HG03066 (cell line): Measurements from ENCODE around the gene CARS1.

Experiments
- ATAC-seq: cut with Tn5 transposase; IDR thresholded peaks from one replicate; pipeline ENCODE4 v1.9.1; 2021; ENCODE audit warnings: low read depth; ENCODE audit not compliant: unreplicated experiment

CARS1 gene

DNA sequence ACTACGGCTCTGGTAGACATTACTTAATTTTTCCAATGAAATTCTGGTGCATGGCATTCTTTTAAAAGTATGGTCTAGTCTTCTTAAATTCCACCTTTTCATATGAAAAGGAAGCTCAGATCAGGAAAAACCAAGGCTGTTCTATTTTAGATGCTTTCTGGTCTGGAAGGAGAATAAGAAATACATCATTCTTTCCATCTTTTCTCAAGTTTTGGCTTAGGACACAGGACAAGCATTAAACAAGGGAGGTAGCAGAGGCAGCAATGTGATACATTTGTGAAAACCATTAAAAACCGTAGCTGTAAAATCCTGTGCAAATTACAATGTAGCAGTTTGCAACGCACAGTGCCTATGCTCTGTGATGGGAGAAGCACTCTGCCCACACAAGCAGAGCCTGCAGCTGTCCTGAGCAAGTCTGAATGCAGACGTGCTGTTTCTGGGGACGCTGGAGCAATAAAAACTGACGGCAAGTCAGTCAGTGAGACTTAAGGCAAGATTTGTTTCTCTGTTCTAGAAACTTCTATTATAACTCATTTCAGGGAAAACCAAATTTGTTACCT, 88.8 kb downstream of the CARS1 start:
- ATAC-seq = no peak

DNA sequence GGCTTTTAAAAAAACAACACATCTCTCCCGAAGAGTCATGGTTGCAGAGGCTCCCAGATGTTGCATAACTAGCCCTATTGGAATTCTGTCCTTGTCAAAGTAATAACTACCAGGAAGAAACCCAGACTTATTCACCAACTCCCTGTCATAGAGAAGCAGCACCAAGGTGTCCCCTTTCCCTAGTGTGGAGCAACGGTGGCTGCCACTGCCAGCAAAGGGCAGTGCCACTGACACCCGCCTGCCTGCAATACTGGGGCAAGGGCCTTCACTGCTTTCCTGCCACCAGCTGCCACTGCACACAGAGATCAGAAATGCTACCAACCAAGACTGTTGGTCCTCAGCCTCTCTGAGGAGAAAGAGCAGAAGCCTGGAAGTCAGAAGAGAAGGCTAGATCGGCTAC, 92.4 kb downstream of the CARS1 start:
- no peak for ATAC-seq

DNA sequence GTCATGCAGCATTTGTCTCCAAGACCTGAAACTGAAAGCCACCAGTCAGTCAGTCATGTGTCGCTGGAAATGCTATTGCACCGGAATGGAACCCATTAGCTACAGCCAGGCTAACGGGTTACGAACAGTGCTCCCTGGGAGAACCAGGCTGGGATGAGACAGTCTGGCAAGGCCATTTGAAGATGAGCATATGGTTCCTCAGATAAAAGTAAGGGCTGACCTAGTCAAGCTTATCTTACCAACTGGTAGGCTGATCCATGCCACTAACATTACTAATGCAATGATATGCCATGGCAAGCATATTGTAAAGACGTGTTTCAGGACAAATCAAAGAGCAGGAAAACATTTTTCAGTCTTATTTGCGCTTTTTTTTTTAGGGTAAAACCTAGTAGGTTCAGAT, 93.5 kb downstream of the CARS1 start:
- no peak for ATAC-seq

- no peak for ATAC-seq
These were observed 94.0 kb downstream of the CARS1 start for GRCh38 chr11:2963112-2963754.

DNA sequence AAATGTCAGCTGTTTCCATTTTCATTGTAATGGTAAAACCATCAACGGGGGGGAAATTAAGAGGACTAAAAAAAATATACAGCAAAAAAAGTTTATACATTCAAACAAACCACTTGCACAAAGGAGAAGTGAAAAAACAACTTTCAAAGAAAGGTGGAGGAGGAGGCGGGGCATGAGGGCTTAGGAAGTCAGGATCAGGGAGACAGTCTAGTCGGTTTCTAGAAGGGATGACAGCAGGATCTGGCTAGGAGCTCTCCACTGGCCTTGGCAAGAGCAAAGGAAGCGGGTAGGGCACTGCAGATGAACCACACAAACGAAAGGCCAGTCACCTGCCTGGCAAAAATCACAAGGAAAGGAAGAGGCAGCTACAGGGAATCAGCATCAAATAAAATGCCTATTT, 96.1 kb downstream of the CARS1 start:
- no peak for ATAC-seq

GRCh38 chr11:2960139-2960538, 97.1 kb downstream of the CARS1 start:
- ATAC-seq = no peak

DNA sequence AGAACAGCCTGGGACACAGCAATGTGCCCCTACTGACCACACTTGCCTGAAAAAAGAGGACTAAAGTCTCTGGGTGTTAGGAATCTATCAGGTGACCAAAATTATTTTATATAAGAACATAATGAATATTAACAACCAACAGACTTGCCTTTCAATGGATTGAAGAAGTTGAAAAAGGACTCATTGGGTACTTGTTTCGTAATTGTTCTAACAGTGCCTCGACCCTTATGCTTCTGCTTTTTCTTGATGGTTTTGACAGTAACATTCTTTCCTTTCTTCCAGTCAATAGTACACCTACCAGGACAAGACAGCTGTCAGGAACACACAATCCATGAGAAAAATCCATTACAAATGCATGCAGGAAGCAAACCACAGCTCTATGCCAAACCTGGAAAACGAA, 99.0 kb downstream of the CARS1 start:
- no peak for ATAC-seq

DNA sequence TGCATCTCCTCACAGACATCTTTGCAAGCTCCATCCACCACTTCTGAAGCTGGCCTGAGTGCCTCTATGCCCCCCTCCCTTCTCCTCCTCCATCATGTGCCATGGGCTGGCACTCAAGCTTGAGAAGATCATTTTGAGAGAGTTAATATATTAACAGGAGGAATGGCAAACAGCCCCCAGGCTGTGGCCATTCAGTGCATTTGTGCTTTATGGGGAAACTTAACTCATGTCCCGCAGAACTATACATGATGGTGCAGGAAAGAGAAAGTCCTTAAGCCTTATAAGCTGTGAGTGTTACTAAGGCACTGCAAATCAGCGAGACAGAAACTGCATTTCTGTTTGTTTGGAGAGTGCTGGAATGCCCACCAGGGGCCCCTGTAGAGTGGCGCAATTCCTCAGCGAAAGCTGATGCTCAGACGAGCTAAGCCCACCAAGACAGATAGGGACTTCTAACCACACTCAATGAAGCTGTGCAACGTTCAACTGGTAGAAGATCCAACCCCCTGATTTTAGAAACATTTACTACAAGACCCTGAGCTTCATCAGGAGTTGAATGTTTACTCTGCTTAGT, 101.2 kb downstream of the CARS1 start:
- no peak for ATAC-seq

GRCh38 chr11:2954263-2954662, 103.0 kb downstream of the CARS1 start:
- no peak for ATAC-seq

GRCh38 chr11:2952290-2952689, 104.9 kb downstream of the CARS1 start:
- no peak for ATAC-seq

DNA sequence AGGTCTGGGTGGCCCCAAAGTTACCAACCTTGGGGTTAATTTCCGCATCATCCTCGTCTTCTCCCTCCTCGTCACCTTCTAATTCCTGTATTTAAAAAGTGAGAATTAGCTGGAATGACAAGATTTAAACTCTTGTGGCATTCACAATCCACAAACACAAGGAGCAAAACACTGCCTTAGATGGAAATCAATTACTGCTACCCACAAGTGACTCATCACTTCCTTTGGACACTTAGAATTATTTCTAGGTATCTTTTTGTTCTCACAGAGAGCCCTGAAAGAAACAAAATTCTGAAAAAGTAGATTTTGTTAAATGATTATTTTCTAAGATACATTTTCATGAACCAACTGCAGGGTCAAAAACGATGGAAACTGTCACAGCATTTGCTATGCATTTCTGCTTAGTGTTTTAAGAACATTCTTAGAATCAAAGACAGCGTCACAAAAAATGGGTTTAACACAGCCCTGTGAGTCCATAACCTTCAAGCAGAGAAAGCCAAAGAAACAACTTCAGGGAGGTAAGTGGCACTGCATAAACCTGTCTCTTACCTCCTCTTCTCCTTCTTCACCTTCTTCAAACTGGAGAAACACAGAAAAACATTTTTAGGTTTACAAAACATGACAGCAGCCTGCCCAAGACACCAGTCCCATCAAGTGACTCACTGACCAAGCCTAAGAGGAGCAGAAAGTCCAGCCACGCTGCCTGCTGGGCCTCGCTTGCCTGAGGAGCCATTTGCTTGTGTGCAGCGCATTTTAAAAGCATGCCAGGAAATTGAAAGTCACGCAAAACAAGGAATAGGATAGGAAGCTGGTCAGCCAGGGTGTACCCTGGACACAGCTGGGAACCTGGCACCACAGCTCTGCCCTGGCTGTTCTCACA, 105.8 kb downstream of the CARS1 start:
- no peak for ATAC-seq
